Activated CD4-positive, alpha-beta T cell treated with anti-CD3 and anti-CD28 coated beads, Interleukin-2, amount 10 ng/mL, durations not matched to agents 7 days and 5 days (primary cell): Measurements from ENCODE around the gene MCM3AP. TPM values are rescaled to one million over a fixed set of nuclear protein-coding genes. Genes with fewer than 3 reads are reported as not detected.

Source experiments
- CTCF ChIA-PET: fragments of 350-600 bp; sonication (Branson Sonifier 250); formaldehyde crosslinking; loops from one replicate; lab custom pipeline; 2021; ENCODE audit warnings: antibody characterized with exemption; lab: Charles Lee
- POLR2A ChIA-PET: fragments of 350-600 bp; sonication (Branson Sonifier 250); formaldehyde crosslinking; loops from one replicate; lab custom pipeline; 2021; ENCODE audit warnings: antibody characterized with exemption; lab: Charles Lee
- DNase-seq: peaks from one replicate; pipeline ENCODE4 v3.0.0-alpha.2; 2020
- H3K27ac Mint-ChIP-seq: one replicate; pipeline ENCODE4 v1.8.0; 2021; ENCODE audit warnings: mild to moderate bottlenecking, moderate library complexity, mixed read lengths
- H3K27me3 Mint-ChIP-seq: one replicate; pipeline ENCODE4 v1.8.0; 2021; ENCODE audit warnings: mixed read lengths
- H3K36me3 Mint-ChIP-seq: one replicate; pipeline ENCODE4 v1.8.0; 2021; ENCODE audit warnings: low read depth, mixed read lengths
- H3K4me1 Mint-ChIP-seq: one replicate; pipeline ENCODE4 v1.8.0; 2021; ENCODE audit warnings: mixed read lengths
- H3K4me3 Mint-ChIP-seq: one replicate; pipeline ENCODE4 v1.8.0; 2021; ENCODE audit warnings: mild to moderate bottlenecking, moderate library complexity, mixed read lengths
- H3K9me3 Mint-ChIP-seq: one replicate; pipeline ENCODE4 v1.8.0; 2021; ENCODE audit warnings: mixed read lengths
- total RNA-seq, 2 experiments: library from RNA; stranded (reverse); gene quantifications; one replicate each; pipeline ENCODE4 v1.2.3, GENCODE V29; 2021

Gene MCM3AP
- total RNA-seq, 2 experiments from 2014 or later: 94.5 to 118 TPM

DNA sequence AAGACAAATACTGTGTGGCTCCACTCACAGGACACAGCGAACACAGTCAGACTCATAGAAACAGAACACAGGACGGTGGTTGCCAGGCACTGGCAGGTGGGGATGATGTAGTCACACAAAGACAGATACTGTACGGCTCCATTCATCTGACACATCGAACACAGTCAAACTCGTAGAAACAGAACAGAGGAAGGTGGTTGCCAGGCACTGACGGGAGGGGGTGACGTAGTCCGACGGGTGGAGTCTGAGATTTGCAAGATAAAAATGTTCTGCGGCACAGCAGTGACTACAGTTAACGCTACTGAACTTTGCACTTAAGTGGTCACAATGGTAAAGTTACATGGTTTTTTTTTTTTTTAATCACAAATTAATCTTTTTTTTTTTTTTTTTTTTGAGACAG lies 19.5 kb upstream of the MCM3AP start:
- no peak for DNase-seq
- CTCF ChIA-PET: no interaction called here
- POLR2A ChIA-PET: no interaction called here
- H3K36me3 Mint-ChIP-seq: peaks cover 51% of the 10 kb centered on the region
- peaks cover 2% of the 10 kb centered on the region for H3K4me1 Mint-ChIP-seq
- no peaks in the 10 kb centered on the region for H3K9me3 Mint-ChIP-seq
- no peak overlapping the region for H3K4me3 Mint-ChIP-seq
- H3K27ac Mint-ChIP-seq: no peak overlapping the region
- H3K27me3 Mint-ChIP-seq: no peaks in the 10 kb centered on the region

DNA sequence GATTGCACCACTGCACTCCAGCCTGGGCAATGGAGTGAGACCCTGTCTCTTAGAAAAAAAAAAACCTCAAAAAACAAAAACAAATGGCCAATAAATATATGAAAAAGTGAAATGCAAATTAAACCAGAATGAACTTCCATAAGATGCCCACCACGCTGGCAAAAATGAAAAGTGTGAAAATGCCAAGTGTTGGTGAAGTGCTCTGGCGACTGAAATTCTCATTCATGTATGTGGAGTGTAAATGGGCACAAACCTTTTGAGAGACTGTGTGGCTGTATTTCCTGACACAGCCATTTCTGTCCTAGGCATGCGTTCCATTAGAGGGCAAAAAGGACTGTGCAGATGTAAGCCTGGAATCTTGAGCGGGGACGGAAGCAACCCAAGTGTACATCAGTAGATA lies 19.0 kb upstream of the MCM3AP start:
- peaks cover 2% of the 10 kb centered on the region for H3K4me1 Mint-ChIP-seq
- no peak for DNase-seq
- no peak overlapping the region for H3K4me3 Mint-ChIP-seq
- no peak overlapping the region for H3K27ac Mint-ChIP-seq
- peaks cover 55% of the 10 kb centered on the region for H3K36me3 Mint-ChIP-seq
- no peaks in the 10 kb centered on the region for H3K9me3 Mint-ChIP-seq
- ChIA-PET CTCF (no interaction called here), POLR2A (no interaction called here)
- H3K27me3 Mint-ChIP-seq: no peaks in the 10 kb centered on the region

DNA sequence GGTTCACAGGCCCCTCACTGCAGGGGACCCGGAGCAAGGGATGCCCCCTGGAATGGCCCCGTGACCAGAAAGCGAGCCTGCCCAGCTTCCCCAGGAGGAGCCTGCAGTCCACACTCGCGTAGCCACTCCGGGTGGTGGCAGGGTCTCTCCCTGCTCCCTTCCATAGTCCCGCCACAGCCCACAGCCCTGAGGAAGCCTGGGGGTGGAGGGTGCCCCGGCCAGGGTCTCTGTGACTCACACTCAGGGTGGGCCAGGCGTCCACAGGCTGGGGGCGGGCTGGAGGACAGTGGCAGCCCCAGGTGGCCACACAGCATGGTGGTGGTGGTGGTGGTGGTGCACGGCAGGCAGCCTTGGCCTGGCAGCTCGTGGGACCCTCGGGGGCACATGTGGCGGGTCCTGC lies 16.3 kb upstream of the MCM3AP start:
- no peak overlapping the region for H3K4me3 Mint-ChIP-seq
- H3K27ac Mint-ChIP-seq: no peak overlapping the region
- CTCF ChIA-PET: interaction anchor here (0.8 to 1.8 kb wide), 4 partner anchors 11 to 90 kb away, joined by 3 to 4 read pairs (median 3); no protein-coding TSS in a partner anchor
- peaks cover 5% of the 10 kb centered on the region for H3K4me1 Mint-ChIP-seq
- H3K36me3 Mint-ChIP-seq: peaks cover 46% of the 10 kb centered on the region
- no peak for DNase-seq
- no peaks in the 10 kb centered on the region for H3K9me3 Mint-ChIP-seq
- H3K27me3 Mint-ChIP-seq: no peaks in the 10 kb centered on the region
- POLR2A ChIA-PET: no interaction called here

DNA sequence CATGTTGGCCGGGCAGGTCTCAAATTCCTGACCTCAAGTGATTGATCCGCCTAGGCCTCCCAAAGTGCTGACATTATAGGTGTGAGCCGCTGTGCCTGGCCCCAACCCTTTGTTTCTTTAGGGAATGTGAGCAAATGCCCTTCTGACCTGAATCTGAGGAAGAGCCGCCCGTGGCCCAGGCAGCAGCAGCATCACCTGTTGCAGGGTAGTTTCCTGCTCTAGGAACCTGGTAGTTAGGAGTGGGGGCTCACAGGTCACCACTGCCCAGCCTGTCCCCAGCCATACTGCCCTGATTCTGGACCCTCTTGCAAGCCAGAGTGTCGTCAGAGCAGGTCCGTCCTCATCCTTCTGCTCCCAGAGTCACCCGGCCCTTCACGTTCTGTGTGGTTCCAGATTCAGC lies 13.8 kb upstream of the MCM3AP start:
- no peak for DNase-seq
- H3K27me3 Mint-ChIP-seq: no peaks in the 10 kb centered on the region
- H3K4me3 Mint-ChIP-seq: no peak overlapping the region
- no peaks in the 10 kb centered on the region for H3K9me3 Mint-ChIP-seq
- H3K4me1 Mint-ChIP-seq: peaks cover 14% of the 10 kb centered on the region
- H3K27ac Mint-ChIP-seq: no peak overlapping the region
- ChIA-PET CTCF (no interaction called here), POLR2A (no interaction called here)
- H3K36me3 Mint-ChIP-seq: peaks cover 34% of the 10 kb centered on the region

DNA sequence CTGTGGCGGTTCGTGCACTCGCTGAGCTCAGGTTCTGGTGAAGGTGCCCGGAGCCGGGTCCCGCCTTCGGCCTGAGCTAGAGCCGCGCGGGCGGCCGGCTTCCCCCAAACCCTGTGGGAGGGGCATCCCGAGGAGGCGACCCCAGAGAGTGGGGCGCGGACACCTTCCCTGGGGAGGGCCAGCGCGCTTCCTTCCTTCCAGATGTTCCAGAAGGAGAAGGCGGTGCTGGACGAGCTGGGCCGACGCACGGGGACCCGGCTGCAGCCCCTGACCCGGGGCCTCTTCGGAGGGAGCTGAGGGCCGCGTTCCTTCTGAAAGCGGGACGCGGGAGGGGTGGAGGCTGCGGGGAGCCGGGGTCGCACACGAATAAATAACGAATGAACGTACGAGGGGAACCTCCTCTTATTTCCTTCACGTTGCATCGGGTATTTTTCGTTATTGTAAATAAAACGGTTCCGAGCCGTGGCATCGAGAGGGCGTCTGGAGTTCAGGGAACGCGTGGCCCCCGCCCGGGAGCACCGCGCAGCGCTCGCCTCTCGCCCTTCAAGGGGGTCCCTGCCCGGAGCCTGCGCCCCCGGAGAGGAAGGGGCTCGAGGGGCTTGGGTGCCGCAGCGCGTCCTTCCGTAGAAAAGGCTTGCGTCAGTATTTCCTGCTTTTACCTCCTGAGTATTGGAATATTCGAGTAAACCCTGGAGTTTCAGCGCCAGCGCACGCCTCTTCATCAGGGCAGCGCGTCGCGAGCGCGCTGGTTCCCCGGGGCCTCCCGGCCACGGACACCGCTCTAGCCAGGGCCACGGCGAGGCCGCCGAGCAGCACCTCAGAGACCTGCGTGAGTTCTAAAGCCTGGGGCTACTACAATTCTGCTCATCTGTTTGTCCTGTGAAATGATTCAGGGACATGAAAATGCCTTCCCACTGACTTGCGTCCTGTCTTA lies 12.2 kb upstream of the MCM3AP start:
- H3K36me3 Mint-ChIP-seq: peaks cover 27% of the 10 kb centered on the region
- H3K27me3 Mint-ChIP-seq: no peaks in the 10 kb centered on the region
- H3K9me3 Mint-ChIP-seq: no peaks in the 10 kb centered on the region
- CTCF ChIA-PET: interaction anchor here (0.5 to 1.4 kb wide), 3 partner anchors 29 to 154 kb away, joined by 3 to 4 read pairs (median 4); no protein-coding TSS in a partner anchor
- H3K27ac Mint-ChIP-seq: no peak overlapping the region
- DNase-seq: no peak
- peaks cover 14% of the 10 kb centered on the region for H3K4me1 Mint-ChIP-seq
- peak overlapping the region; percentile 41 for H3K4me3 Mint-ChIP-seq
- POLR2A ChIA-PET: no interaction called here

DNA sequence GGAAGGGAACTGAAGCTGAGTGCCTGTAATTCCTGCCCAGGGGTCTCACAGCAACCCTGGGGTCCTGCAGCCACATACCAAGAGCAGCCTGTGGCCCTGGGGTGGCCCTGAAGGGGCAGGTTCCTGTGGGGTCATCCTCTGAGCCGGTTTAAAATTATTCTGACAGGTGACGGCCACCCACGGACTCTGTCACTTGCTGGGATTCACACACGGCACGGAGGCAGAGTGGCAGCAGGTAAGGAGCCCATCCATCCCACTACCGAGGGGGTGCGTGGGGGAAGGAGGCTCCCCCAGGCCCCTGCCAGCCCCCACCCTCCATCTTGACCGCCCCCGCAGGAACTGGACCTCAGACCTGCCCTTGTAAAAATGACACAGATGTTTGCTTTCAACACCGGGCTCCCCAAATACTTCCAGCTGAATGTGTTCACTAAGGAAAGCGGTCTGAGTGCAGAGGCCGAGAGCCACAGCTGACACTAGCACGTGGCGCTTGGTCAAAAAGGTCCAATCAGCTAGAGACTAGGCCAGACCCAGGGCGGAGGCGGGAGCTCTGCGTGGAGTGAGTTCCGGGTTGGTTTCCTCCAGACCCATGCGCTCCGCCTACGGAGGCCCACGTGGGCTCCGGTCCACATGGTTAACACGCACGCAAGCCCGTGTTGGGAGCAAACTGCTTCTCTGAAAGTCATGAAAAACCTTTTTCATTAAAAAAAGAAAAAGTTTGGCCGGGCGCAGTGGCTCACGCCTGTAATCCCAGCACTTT lies 10.8 kb upstream of the MCM3AP start:
- Mint-ChIP-seq H3K36me3 (peaks cover 35% of the 10 kb centered on the region), H3K4me1 (peaks cover 19% of the 10 kb centered on the region), H3K27me3 (no peaks in the 10 kb centered on the region), H3K27ac (peak overlapping the region; percentile 69), H3K9me3 (peaks cover 8% of the 10 kb centered on the region), H3K4me3 (peak overlapping the region; percentile 14)
- ChIA-PET CTCF (interaction anchor here (0.9 to 1.4 kb wide), 2 partner anchors 42 to 128 kb away, joined by 3 to 4 read pairs; no protein-coding TSS in a partner anchor), POLR2A (no interaction called here)
- DNase-seq: peak; percentile 47

DNA sequence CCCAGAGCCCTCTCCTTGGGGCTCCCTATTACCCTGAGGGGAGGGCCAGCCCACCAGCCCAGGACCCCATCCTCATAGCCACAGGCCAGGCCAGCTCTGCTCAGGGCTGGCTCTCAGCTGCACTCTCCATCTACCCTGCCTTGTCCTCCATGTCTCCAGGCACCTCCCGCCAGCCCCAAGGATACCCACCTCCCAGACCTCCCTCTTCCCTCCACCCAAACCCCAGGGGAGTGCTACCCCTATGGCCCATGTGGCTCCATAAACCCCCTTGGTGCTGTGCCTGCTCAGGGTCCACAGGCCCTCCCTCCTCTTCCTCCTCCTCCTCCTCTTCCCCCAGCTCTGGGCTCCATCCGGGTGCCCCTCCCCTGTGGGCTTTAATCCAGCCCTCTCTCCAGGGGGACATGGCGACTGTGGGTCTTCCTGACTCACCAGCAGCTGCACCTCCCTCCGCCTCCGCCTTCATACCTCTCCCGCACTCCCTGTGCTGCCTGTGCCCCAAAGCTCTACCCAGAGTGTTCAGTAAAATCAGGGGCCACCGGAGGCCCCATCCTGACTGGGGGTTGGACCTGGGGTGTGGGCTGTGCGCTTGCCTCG lies 9.9 kb upstream of the MCM3AP start:
- peaks cover 8% of the 10 kb centered on the region for H3K9me3 Mint-ChIP-seq
- H3K27ac Mint-ChIP-seq: peak overlapping the region; percentile 25
- H3K27me3 Mint-ChIP-seq: no peaks in the 10 kb centered on the region
- H3K36me3 Mint-ChIP-seq: peaks cover 31% of the 10 kb centered on the region
- ChIA-PET CTCF (interaction anchor here (1.5 kb wide), 1 partner anchor 11 kb away, joined by 3 read pairs; no protein-coding TSS in a partner anchor), POLR2A (no interaction called here)
- H3K4me1 Mint-ChIP-seq: peaks cover 23% of the 10 kb centered on the region
- DNase-seq: no peak
- no peak overlapping the region for H3K4me3 Mint-ChIP-seq

DNA sequence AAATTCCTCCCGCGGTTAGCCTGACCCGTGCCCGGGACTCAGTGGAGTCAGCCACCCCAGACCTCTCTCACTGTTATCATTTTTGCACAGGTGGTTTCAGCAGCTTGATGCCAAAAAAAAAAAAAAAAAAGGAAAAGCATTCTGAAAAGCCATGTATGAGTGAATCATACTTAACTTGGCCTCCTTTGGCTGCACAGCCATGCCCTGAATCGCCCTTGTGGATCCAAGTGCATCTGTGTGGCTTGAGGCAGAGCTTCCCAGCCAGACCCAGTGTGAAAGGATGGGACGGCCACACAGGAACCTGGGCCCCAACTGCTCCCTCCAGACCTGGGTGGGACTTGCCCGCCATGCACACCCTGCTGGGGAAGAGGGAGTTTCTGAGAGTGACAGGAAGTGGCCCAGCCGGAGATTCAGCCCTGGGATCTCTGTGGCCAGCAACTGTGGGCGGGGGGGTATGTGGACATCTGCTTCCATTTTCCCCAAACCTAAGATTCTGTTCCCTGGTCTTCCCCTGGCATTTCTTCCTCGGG lies 9.3 kb upstream of the MCM3AP start:
- Mint-ChIP-seq H3K4me3 (no peak overlapping the region), H3K9me3 (peaks cover 8% of the 10 kb centered on the region), H3K27me3 (no peaks in the 10 kb centered on the region), H3K27ac (no peak overlapping the region), H3K36me3 (peaks cover 26% of the 10 kb centered on the region), H3K4me1 (peaks cover 25% of the 10 kb centered on the region)
- ChIA-PET CTCF (interaction anchor here (1.5 kb wide), 1 partner anchor 10 kb away, joined by 3 read pairs; no protein-coding TSS in a partner anchor), POLR2A (no interaction called here)
- DNase-seq: no peak

DNA sequence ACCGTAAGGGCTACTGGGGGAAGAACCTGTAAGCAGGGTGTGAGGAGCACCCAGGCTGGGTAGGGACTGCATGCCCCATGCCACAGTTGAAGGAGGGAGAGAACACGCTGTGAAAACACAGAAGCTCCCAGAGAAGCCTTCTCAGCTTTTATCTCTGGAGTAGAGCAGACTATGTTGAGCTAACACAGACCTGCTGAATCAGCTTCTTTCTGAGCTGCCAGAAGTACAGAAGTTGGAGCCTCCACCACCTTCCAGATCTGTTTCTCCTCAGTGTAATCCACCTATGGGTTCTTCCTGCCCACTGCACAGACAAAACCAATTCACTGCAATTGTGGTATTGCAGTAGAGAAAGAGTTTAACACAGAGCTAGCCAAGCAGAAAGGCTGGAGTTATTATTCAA lies 6.2 kb upstream of the MCM3AP start:
- H3K27me3 Mint-ChIP-seq: no peaks in the 10 kb centered on the region
- no peak for DNase-seq
- H3K27ac Mint-ChIP-seq: no peak overlapping the region
- H3K36me3 Mint-ChIP-seq: peaks cover 19% of the 10 kb centered on the region
- peaks cover 8% of the 10 kb centered on the region for H3K9me3 Mint-ChIP-seq
- H3K4me1 Mint-ChIP-seq: peaks cover 44% of the 10 kb centered on the region
- CTCF ChIA-PET: no interaction called here
- no peak overlapping the region for H3K4me3 Mint-ChIP-seq
- POLR2A ChIA-PET: no interaction called here

DNA sequence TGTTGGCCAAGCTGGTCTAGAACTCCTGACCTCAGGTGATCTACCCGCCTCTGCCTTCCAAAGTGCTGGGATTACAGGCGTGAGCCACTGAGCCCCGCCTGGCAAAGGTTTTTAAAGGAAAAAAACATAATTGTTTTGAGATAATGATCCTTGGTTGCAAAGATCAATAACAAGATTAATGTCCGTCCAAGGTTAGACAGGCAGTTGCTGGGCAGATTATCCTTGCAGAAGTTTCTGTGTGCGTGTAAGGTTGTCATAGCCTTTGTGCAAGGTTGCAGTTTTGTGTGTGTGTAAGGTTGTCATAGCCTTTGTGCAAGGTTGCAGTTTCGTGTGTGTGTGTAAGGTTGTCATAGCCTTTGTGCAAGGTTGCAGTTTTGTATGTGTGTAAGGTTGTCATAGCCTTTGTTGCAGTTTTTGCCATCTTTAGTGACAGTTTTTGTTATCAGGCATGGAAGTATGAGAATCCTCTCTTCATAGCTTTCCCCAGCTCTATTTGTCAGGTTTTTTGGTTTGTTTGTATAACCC lies 4.3 kb upstream of the MCM3AP start:
- H3K4me1 Mint-ChIP-seq: peaks cover 44% of the 10 kb centered on the region
- no peak overlapping the region for H3K27ac Mint-ChIP-seq
- no peak for DNase-seq
- H3K4me3 Mint-ChIP-seq: no peak overlapping the region
- POLR2A ChIA-PET: no interaction called here
- H3K27me3 Mint-ChIP-seq: no peaks in the 10 kb centered on the region
- H3K9me3 Mint-ChIP-seq: peaks cover 8% of the 10 kb centered on the region
- CTCF ChIA-PET: interaction anchor here (0.7 kb wide), 1 partner anchor 14 kb away, joined by 4 read pairs; no protein-coding TSS in a partner anchor
- H3K36me3 Mint-ChIP-seq: peaks cover 23% of the 10 kb centered on the region

DNA sequence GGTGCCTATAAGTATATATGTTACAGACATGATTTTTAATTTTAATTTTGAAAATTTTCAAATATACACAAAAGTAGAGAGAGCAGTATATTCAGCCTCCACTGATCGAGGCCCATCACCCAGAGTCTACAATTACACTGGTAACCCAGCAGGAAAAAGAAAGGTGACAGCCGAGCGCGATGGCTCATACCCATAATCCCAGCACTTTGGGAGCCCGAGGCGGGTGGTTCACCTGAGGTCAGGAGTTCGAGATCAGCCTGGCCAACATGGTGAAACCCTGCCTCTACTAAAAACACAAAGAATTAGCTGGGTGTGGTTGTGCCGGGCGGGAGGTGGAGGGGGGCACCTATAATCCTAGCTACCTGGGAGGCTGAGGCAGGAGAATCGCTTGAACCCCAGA lies 2.1 kb upstream of the MCM3AP start:
- Mint-ChIP-seq H3K4me3 (peak overlapping the region; percentile 93), H3K9me3 (peaks cover 8% of the 10 kb centered on the region), H3K4me1 (peaks cover 62% of the 10 kb centered on the region), H3K27me3 (no peaks in the 10 kb centered on the region), H3K27ac (no peak overlapping the region), H3K36me3 (peaks cover 42% of the 10 kb centered on the region)
- no peak for DNase-seq
- ChIA-PET CTCF (no interaction called here), POLR2A (no interaction called here)

DNA sequence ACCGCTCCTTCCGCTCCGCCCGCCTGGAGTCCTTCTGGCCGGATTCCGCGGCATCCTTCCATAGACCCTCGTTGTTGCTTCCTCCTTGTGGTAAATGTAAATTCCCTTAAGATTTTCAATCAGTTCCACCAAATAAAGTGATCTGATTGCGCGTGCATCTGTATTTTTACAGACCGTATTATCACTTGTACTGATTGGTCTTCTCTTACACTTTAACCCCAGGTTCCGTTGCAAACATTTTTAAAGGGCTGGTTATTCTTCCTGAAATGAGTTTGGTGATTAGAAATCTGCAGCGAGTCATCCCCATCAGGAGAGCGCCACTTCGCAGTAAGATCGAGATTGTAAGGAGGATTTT lies 1.2 kb upstream of the MCM3AP start:
- POLR2A ChIA-PET: no interaction called here

More for the DNA sequence above, 1.2 kb upstream of the MCM3AP start:
- Mint-ChIP-seq H3K27me3 (no peaks in the 10 kb centered on the region), H3K4me1 (peaks cover 66% of the 10 kb centered on the region), H3K9me3 (peaks cover 2% of the 10 kb centered on the region), H3K27ac (peak overlapping the region; percentile 94), H3K36me3 (peaks cover 36% of the 10 kb centered on the region), H3K4me3 (peak overlapping the region; percentile 93)
- CTCF ChIA-PET: no interaction called here
- no peak for DNase-seq
